ACHN (cell line): ENCODE measurements around the gene NEK1.
"Not testable (repeated sequence)": the region's sequence is repeated elsewhere in the genome, so short reads cannot be mapped to it uniquely, and the experiment has no call there.

ENCODE experiments used
- DNase-seq: peaks from one replicate; pipeline ENCODE4 v3.0.0-alpha.2; 2015
- in situ Hi-C: cut with HindIII; loops from 2 replicates; pipeline ENCODE4 v1.10.0; 2017; ENCODE audit warnings: low sequenced_read_pairs, low pct_ligation_motif_present, low pct_unique_long_range_greater_than_20kb

The NEK1 gene

GRCh38 chr4:169604903-169605331 lies 7.5 kb downstream of the NEK1 start:
- in situ Hi-C loops = no loop called here
- no peak for DNase-seq

- in situ Hi-C loops = no loop called here
Observed at GRCh38 chr4:169604131-169604900, 8.1 kb downstream of the NEK1 start.

GRCh38 chr4:169603312-169603711 lies 9.1 kb downstream of the NEK1 start:
- in situ Hi-C loops = no loop called here
- DNase-seq = no peak

More at GRCh38 chr4:169604131-169604900, 8.1 kb downstream of the NEK1 start:
- peak; percentile 49 for DNase-seq

- in situ Hi-C loops = no loop called here
- no peak for DNase-seq
Observed at GRCh38 chr4:169601016-169601771, 11.2 kb downstream of the NEK1 start.

- in situ Hi-C loops = no loop called here
- no peak for DNase-seq
Observed at GRCh38 chr4:169594560-169595195, 17.7 kb downstream of the NEK1 start.

GRCh38 chr4:169593050-169593560 lies 19.3 kb downstream of the NEK1 start:
- no peak for DNase-seq
- in situ Hi-C loops = no loop called here

GRCh38 chr4:169583563-169583962 lies 28.8 kb downstream of the NEK1 start:
- in situ Hi-C loops = no loop called here
- DNase-seq = no peak

GRCh38 chr4:169582706-169583105 lies 29.7 kb downstream of the NEK1 start:
- DNase-seq = no peak
- in situ Hi-C loops = no loop called here

- no peak for DNase-seq
- in situ Hi-C loops = no loop called here
Observed at GRCh38 chr4:169582203-169582602, 30.2 kb downstream of the NEK1 start.

GRCh38 chr4:169573889-169574288 lies 38.5 kb downstream of the NEK1 start:
- in situ Hi-C loops = no loop called here
- DNase-seq = no peak

- in situ Hi-C loops = no loop called here
- DNase-seq = no peak
Observed at GRCh38 chr4:169571435-169571834, 40.9 kb downstream of the NEK1 start.

GRCh38 chr4:169571012-169571411 lies 41.4 kb downstream of the NEK1 start:
- DNase-seq, in situ Hi-C loops: not testable (repeated sequence)

GRCh38 chr4:169570266-169570665 lies 42.1 kb downstream of the NEK1 start:
- in situ Hi-C loops, DNase-seq: not testable (repeated sequence)

GRCh38 chr4:169569188-169569587 lies 43.2 kb downstream of the NEK1 start:
- in situ Hi-C loops, DNase-seq: not testable (repeated sequence)

GRCh38 chr4:169567916-169568315 lies 44.5 kb downstream of the NEK1 start:
- DNase-seq = no peak
- in situ Hi-C loops = no loop called here

- in situ Hi-C loops = no loop called here
- peak; percentile 63 for DNase-seq
Observed at GRCh38 chr4:169566021-169566818, 46.2 kb downstream of the NEK1 start.

GRCh38 chr4:169565606-169566005 lies 46.8 kb downstream of the NEK1 start:
- DNase-seq = no peak
- in situ Hi-C loops = no loop called here

GRCh38 chr4:169557061-169557636 lies 55.2 kb downstream of the NEK1 start:
- peak; percentile 3 for DNase-seq
- in situ Hi-C loops = no loop called here
